ENCODE results near the gene TSPAN9.

DNA sequence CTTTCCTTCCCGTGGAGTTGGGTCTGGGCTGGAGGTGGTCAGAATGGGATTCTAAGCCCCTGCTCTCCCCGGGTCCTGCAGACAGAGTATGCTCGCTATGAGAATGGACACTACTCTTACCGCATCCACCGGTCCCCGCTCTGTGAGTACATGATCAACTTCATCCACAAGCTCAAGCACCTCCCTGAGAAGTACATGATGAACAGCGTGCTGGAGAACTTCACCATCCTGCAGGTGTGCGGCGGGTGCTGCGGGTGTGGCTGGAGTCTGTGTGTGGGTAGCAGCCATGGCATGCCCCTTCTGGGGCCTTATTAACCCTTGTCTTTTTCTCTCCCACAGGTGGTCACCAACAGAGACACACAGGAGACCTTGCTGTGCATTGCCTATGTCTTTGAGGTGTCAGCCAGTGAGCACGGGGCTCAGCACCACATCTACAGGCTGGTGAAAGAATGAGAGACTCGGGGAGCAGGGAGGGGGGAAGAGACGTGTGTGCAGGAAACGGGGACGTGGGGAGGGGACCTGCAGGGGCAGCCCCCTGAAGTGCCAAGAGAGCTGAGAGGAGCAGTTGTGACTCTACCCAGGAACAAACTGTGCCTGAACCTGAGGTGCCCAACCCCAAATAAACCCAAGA lies 37.0 kb upstream of the TSPAN9 start:
- no peak for TF ChIP-seq EZH2 (IDR thresholded peaks at IDR 0.05; ENCODE audit: low read depth)
- TF ChIP-seq, protein P1, sequence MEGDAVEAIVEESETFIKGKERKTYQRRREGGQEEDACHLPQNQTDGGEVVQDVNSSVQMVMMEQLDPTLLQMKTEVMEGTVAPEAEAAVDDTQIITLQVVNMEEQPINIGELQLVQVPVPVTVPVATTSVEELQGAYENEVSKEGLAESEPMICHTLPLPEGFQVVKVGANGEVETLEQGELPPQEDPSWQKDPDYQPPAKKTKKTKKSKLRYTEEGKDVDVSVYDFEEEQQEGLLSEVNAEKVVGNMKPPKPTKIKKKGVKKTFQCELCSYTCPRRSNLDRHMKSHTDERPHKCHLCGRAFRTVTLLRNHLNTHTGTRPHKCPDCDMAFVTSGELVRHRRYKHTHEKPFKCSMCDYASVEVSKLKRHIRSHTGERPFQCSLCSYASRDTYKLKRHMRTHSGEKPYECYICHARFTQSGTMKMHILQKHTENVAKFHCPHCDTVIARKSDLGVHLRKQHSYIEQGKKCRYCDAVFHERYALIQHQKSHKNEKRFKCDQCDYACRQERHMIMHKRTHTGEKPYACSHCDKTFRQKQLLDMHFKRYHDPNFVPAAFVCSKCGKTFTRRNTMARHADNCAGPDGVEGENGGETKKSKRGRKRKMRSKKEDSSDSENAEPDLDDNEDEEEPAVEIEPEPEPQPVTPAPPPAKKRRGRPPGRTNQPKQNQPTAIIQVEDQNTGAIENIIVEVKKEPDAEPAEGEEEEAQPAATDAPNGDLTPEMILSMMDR (conservative IDR thresholded peaks at IDR 0.05) = no peak
